HG03571 (cell line): ENCODE measurements around the gene FAM162A.

ENCODE experiments used
- ATAC-seq: cut with Tn5 transposase; IDR thresholded peaks from one replicate; pipeline ENCODE4 v1.9.1; 2021; ENCODE audit not compliant: unreplicated experiment

Gene FAM162A

GRCh38 chr3:122383771-122384697 lies at the start of gene FAM162A:
FAM162A (plus strand) TSS chr3:122384182; CDS start chr3:122384266, 84 bp downstream.
- ATAC-seq = peak; percentile 93

- no peak for ATAC-seq
These were observed 41.2 kb upstream of the FAM162A start for GRCh38 chr3:122342803-122343202.

GRCh38 chr3:122343654-122344053 lies 40.3 kb upstream of the FAM162A start:
- ATAC-seq = no peak

GRCh38 chr3:122349171-122349570 lies 34.8 kb upstream of the FAM162A start:
- no peak for ATAC-seq

GRCh38 chr3:122350814-122351418 lies 33.1 kb upstream of the FAM162A start:
- no peak for ATAC-seq

GRCh38 chr3:122351612-122352011 lies 32.4 kb upstream of the FAM162A start:
- no peak for ATAC-seq

- ATAC-seq = no peak
These were observed 30.8 kb upstream of the FAM162A start for GRCh38 chr3:122353215-122353614.

GRCh38 chr3:122353893-122354401 lies 30.0 kb upstream of the FAM162A start:
- ATAC-seq = no peak

GRCh38 chr3:122355612-122356011 lies 28.4 kb upstream of the FAM162A start:
- ATAC-seq = no peak

- no peak for ATAC-seq
These were observed 27.6 kb upstream of the FAM162A start for GRCh38 chr3:122356402-122356801.

GRCh38 chr3:122357828-122358702 lies 25.9 kb upstream of the FAM162A start:
- no peak for ATAC-seq

- ATAC-seq = no peak
These were observed 25.3 kb upstream of the FAM162A start for GRCh38 chr3:122358703-122359032.

GRCh38 chr3:122362026-122362425 lies 22.0 kb upstream of the FAM162A start:
- no peak for ATAC-seq

- no peak for ATAC-seq
These were observed 19.5 kb upstream of the FAM162A start for GRCh38 chr3:122364490-122364889.

- peak; percentile 40 for ATAC-seq
These were observed 18.9 kb upstream of the FAM162A start for GRCh38 chr3:122365073-122365472.

GRCh38 chr3:122365582-122366378 lies 18.2 kb upstream of the FAM162A start:
- ATAC-seq = peak; percentile 51

GRCh38 chr3:122366379-122366749 lies 17.6 kb upstream of the FAM162A start:
- ATAC-seq = no peak

GRCh38 chr3:122374034-122374433 lies 9.9 kb upstream of the FAM162A start:
- no peak for ATAC-seq

- no peak for ATAC-seq
These were observed 6.0 kb upstream of the FAM162A start for GRCh38 chr3:122377975-122378374.

- peak; percentile 40 for ATAC-seq
These were observed 905 bp upstream of the FAM162A start, which contains the start of gene MIX23 for GRCh38 chr3:122382888-122383666. MIX23 (minus strand) TSS chr3:122383231; CDS start chr3:122383224, 7 bp downstream.
